Measurements from ENCODE around the gene ADAP1. TPM values are rescaled to one million over a fixed set of nuclear protein-coding genes. Genes with fewer than 3 reads are reported as not detected.
"Not testable (repeated sequence)": the region's sequence is repeated elsewhere in the genome, so short reads cannot be mapped to it uniquely, and the experiment has no call there.

ADAP1 gene
- total RNA-seq, 1 donor from 2014 or later = 11.9 TPM

DNA sequence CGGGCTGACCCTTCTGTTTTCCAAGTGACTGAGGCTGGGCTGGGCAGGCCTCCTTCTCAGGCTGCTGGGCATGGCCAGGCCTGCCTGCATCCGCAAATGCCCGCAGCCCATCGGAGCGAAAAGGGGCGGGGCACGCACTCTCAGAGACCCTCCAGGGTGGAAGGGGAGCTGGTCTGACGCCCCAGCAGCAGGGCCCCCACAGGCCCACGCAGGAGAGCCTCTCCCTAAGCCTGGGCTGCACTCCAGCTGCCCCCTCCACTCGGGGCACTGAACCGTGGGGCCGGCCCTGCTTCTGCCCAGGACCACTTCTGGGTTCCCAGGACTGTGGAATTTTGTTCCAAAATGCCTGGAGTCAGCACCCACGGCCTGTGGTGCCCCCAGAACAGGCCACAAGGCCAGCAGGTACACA lies 9.3 kb downstream of the ADAP1 start:
- H3K27ac Mint-ChIP-seq = no peak overlapping the region
- CTCF ChIA-PET = no interaction called here
- H3K4me1 Mint-ChIP-seq = peaks cover 27% of the 10 kb centered on the region
- intact Hi-C loops (cut with micrococcal nuclease) = no loop called here
- H3K9me3 Mint-ChIP-seq = peaks cover 3% of the 10 kb centered on the region
- H3K27me3 Mint-ChIP-seq = peaks cover 6% of the 10 kb centered on the region
- POLR2A ChIA-PET = no interaction called here
- TF ChIP-seq, protein P1, sequence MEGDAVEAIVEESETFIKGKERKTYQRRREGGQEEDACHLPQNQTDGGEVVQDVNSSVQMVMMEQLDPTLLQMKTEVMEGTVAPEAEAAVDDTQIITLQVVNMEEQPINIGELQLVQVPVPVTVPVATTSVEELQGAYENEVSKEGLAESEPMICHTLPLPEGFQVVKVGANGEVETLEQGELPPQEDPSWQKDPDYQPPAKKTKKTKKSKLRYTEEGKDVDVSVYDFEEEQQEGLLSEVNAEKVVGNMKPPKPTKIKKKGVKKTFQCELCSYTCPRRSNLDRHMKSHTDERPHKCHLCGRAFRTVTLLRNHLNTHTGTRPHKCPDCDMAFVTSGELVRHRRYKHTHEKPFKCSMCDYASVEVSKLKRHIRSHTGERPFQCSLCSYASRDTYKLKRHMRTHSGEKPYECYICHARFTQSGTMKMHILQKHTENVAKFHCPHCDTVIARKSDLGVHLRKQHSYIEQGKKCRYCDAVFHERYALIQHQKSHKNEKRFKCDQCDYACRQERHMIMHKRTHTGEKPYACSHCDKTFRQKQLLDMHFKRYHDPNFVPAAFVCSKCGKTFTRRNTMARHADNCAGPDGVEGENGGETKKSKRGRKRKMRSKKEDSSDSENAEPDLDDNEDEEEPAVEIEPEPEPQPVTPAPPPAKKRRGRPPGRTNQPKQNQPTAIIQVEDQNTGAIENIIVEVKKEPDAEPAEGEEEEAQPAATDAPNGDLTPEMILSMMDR (IDR thresholded peaks at IDR 0.05) = no peak
- no peak overlapping the region for H3K4me3 Mint-ChIP-seq
- ATAC-seq (ENCODE audit: low read depth) (no peak), DNase-seq (no peak)
- no peaks in the 10 kb centered on the region for H3K36me3 Mint-ChIP-seq (ENCODE audit: low read depth)

DNA sequence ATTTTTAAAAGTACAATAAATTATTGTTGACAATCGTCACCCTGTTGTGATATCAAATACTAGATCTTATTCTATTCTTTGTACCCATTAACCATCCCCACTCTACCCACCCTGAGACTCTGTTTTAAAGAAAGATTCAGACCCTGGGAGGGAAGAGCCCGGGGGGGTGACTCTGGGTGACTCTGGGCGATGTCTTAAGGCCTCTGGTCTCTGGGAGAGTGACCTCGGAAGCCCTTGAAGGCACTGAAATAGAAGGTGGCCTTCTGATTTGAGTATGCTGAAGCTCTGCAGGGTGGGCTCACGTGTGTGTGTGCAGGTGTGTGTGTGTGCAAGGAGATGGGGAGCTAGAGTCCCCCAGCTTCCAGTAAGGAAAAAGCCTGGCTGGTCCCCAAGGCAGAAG lies 9.7 kb downstream of the ADAP1 start:
- Mint-ChIP-seq H3K4me3 (no peak overlapping the region), H3K9me3 (peaks cover 3% of the 10 kb centered on the region), H3K27ac (no peak overlapping the region), H3K4me1 (peaks cover 23% of the 10 kb centered on the region), H3K36me3 (ENCODE audit: low read depth) (no peaks in the 10 kb centered on the region), H3K27me3 (peaks cover 6% of the 10 kb centered on the region)
- ATAC-seq (ENCODE audit: low read depth) (no peak), DNase-seq (no peak)
- intact Hi-C loops (cut with micrococcal nuclease) = no loop called here
- CTCF ChIA-PET = no interaction called here
- TF ChIP-seq, protein P1 (IDR thresholded peaks at IDR 0.05) = no peak
- POLR2A ChIA-PET = no interaction called here

DNA sequence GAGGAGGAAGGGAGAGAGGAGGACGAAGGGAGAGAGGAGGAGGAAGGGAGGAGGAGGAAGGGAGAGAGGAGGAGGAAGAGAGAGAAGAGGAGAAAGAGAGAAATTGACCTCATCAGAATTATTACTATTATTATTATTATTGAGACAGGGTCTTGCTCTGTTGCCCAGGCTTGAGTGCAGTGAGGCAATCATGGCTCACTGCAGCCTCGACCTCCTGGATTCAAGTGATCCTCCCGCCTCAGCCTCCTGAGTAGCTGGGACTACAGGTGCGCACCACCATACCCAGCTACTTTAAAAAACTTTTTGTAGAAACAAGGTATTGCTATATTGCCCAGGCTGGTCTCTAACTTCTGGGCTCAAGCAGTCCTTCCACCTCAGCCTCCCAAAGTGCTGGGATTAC lies 10.7 kb downstream of the ADAP1 start:
- H3K27me3 Mint-ChIP-seq; H3K27ac Mint-ChIP-seq; DNase-seq; H3K36me3 Mint-ChIP-seq (ENCODE audit: low read depth); POLR2A ChIA-PET; CTCF ChIA-PET; intact Hi-C loops (cut with micrococcal nuclease); ATAC-seq (ENCODE audit: low read depth); H3K4me3 Mint-ChIP-seq; H3K9me3 Mint-ChIP-seq: not testable (repeated sequence)
- peaks cover 15% of the 10 kb centered on the region for H3K4me1 Mint-ChIP-seq

DNA sequence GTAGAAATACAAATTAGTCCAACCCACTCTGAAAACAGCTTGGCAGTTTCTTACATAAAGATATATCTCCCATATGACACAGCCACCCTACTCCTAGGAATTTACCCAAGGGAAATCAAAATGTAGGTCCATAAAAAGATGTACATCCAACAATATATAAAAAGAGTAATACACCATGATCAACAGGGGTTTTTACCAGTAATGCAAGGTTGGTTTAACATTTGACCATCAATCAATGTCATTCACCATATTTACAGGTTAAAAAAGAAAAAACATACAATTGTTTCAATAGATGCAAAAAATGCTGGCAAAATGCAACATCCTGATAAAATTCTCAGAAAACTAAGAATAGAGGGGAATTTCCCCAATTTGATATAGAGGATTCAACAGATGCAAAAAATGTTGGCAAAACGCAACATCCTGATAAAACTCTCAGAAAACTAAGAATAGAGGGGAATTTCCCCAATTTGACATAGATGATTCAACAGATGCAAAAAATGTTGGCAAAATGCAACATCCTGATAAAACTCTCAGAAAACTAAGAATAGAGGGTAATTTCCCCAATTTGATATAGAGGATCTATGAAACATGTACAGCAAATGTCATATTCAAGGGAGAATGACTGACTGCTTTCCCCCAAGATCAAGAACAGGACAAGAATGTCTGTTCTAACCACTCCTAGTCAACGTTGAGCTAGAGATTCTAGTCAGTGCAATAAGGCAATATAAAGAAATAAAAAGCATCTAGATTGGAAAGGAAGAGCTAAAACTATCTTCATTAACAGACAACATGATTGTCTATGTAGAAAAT lies 13.7 kb downstream of the ADAP1 start:
- no peak overlapping the region for H3K27ac Mint-ChIP-seq
- H3K27me3 Mint-ChIP-seq = peaks cover 6% of the 10 kb centered on the region
- CTCF ChIA-PET = interaction anchor here (1.0 kb wide), 1 partner anchor 198 kb away, joined by 5 read pairs; no protein-coding TSS in a partner anchor
- H3K9me3 Mint-ChIP-seq = peaks cover 3% of the 10 kb centered on the region
- TF ChIP-seq, protein P1 (IDR thresholded peaks at IDR 0.05) = no peak
- no peak overlapping the region for H3K4me3 Mint-ChIP-seq
- no peak for DNase-seq
- POLR2A ChIA-PET = interaction anchor here (0.6 to 0.7 kb wide), 3 partner anchors 16 to 30 kb away, joined by 3 to 5 read pairs (median 3); no protein-coding TSS in a partner anchor
- no peak for ATAC-seq (ENCODE audit: low read depth)
- H3K36me3 Mint-ChIP-seq (ENCODE audit: low read depth) = no peaks in the 10 kb centered on the region
- intact Hi-C loops (cut with micrococcal nuclease) = no loop called here
- peaks cover 23% of the 10 kb centered on the region for H3K4me1 Mint-ChIP-seq

DNA sequence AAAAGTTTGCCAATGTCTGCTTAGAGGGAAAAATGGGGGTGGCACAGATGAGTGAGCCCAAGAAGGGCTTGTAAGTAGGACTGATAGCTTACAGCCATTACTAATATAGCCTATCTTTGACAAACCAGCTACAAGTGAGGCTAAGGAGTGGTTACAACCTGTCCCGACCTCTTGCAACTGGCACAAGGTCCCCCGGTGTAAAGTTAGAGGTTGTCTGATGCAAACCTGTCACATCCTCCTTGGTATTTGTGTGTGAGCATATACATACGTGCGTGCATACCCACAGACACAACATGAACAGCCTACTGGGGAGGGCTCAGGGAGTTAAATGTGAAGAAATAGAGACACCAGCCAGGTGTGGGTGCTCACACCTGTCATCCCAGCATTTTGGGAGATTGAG lies 14.6 kb downstream of the ADAP1 start:
- ChIA-PET CTCF (interaction anchor here (1.0 kb wide), 1 partner anchor 199 kb away, joined by 5 read pairs; no protein-coding TSS in a partner anchor), POLR2A (interaction anchor here (1.3 to 2.0 kb wide), 2 partner anchors 17 to 30 kb away, joined by 3 to 4 read pairs; no protein-coding TSS in a partner anchor)
- no peak overlapping the region for H3K27ac Mint-ChIP-seq
- no peak for ATAC-seq (ENCODE audit: low read depth)
- H3K27me3 Mint-ChIP-seq = peaks cover 6% of the 10 kb centered on the region
- H3K4me1 Mint-ChIP-seq = peaks cover 25% of the 10 kb centered on the region
- intact Hi-C loops (cut with micrococcal nuclease) = no loop called here
- no peak for DNase-seq
- TF ChIP-seq, protein P1 (IDR thresholded peaks at IDR 0.05) = no peak
- H3K36me3 Mint-ChIP-seq (ENCODE audit: low read depth) = no peaks in the 10 kb centered on the region
- H3K4me3 Mint-ChIP-seq = no peak overlapping the region
- H3K9me3 Mint-ChIP-seq = peaks cover 3% of the 10 kb centered on the region
